Smooth muscle cell (in vitro differentiated cells): ENCODE data around the gene JUNB. TPM values are rescaled to one million over a fixed set of nuclear protein-coding genes. Genes with fewer than 3 reads are reported as not detected.

Source experiments
- DNase-seq: peaks from one replicate; lab custom pipeline; 2025; ENCODE audit not compliant: unreplicated experiment; lab: John Stamatoyannopoulos, UW
- H2AFZ ChIP-seq: fragments of 200-600 bp; sonication (generic); 2 replicates; pipeline ENCODE4 v1.6.0; 2016; ENCODE audit warnings: antibody characterized with exemption, low read depth, mild to moderate bottlenecking
- H3F3A ChIP-seq: fragments of 200-600 bp; sonication (generic); 2 replicates; pipeline ENCODE4 v1.6.0; 2017; ENCODE audit warnings: antibody characterized with exemption, low read depth
- H3K27ac ChIP-seq: fragments of 200-600 bp; sonication (generic); 2 replicates; pipeline ENCODE4 v1.5.1; 2016; ENCODE audit warnings: low read depth, mild to moderate bottlenecking
- H3K27me3 ChIP-seq: fragments of 200-600 bp; sonication (generic); 2 replicates; pipeline ENCODE4 v1.6.1; 2016; ENCODE audit warnings: low read depth, mild to moderate bottlenecking
- H3K36me3 ChIP-seq: fragments of 200-600 bp; sonication (generic); 2 replicates; pipeline ENCODE4 v1.5.1; 2016; ENCODE audit warnings: low read depth
- H3K4me1 ChIP-seq: fragments of 200-600 bp; sonication (generic); 2 replicates; pipeline ENCODE4 v1.5.1; 2016; ENCODE audit warnings: low read depth
- H3K4me2 ChIP-seq: fragments of 200-600 bp; sonication (generic); 2 replicates; pipeline ENCODE4 v1.6.0; 2016; ENCODE audit warnings: mild to moderate bottlenecking
- H3K4me3 ChIP-seq: fragments of 200-600 bp; sonication (generic); 2 replicates; pipeline ENCODE4 v1.5.1; 2016; ENCODE audit warnings: mild to moderate bottlenecking
- H3K79me2 ChIP-seq: fragments of 200-600 bp; sonication (generic); 2 replicates; pipeline ENCODE4 v1.6.0; 2016; ENCODE audit warnings: low read depth, mild to moderate bottlenecking
- H3K9ac ChIP-seq: fragments of 200-600 bp; sonication (generic); 2 replicates; pipeline ENCODE4 v1.6.0; 2016; ENCODE audit warnings: low read depth
- H3K9me3 ChIP-seq: fragments of 200-600 bp; sonication (generic); replicated peaks from 2 replicates; pipeline ENCODE4 v1.5.1; 2016; ENCODE audit warnings: low read depth
- H4K20me1 ChIP-seq: fragments of 200-600 bp; sonication (generic); 2 replicates; pipeline ENCODE4 v1.6.0; 2016; ENCODE audit warnings: low read depth
- CTCF ChIP-seq: fragments of 200-600 bp; sonication (generic); IDR thresholded peaks from 2 replicates; pipeline ENCODE4 v1.5.1; 2017; ENCODE audit warnings: borderline replicate concordance, mild to moderate bottlenecking, antibody characterized with exemption; ENCODE audit not compliant: insufficient read depth, poor library complexity, severe bottlenecking
- WGBS: methylation state at CpG from one replicate; pipeline ENCODE4 v1.1.7; 2016; ENCODE audit warnings: low lambda C conversion rate; 5-methylcytosine and 5-hydroxymethylcytosine counted together
- polyA plus RNA-seq: library from polyadenylated mRNA; unstranded; fragments of >200 nt; fragmentation: Nextera tagmentation; extraction: Ambion mirVana; gene quantifications from 2 replicates; pipeline ENCODE4 v1.2.1, GENCODE V29; 2016
- total RNA-seq: library from RNA; depleted of rRNA; stranded (reverse); fragments of >200 nt; gene quantifications from 2 replicates; pipeline ENCODE4 v1.2.3, GENCODE V29; 2014

JUNB gene
- total and polyA plus RNA-seq, 2 experiments from 2014 or later = 687 to 1,575 TPM

- Histone ChIP-seq H4K20me1 (no peaks in the 10 kb centered on the region), H3K9me3 (no peaks in the 10 kb centered on the region), H3K4me1 (peaks cover 27% of the 10 kb centered on the region), H3K27me3 (no peaks in the 10 kb centered on the region), H3K27ac (peak overlapping the region; percentile 96), H3K79me2 (no peaks in the 10 kb centered on the region), H2AFZ (no peak overlapping the region), H3K4me2 (peak overlapping the region; percentile 92), H3K4me3 (peak overlapping the region; percentile 56), H3F3A (peaks cover 46% of the 10 kb centered on the region), H3K9ac (peak overlapping the region; percentile 91), H3K36me3 (no peaks in the 10 kb centered on the region)
- WGBS = under 1% methylated on average over 39 of the region's 88 CpGs
- peak; percentile 84 for DNase-seq
- no peak for TF ChIP-seq CTCF
Measured at GRCh38 chr19:12782424-12783290, 8.6 kb upstream of the JUNB start.

- 2% methylated on average over 15 of the region's 16 CpGs for WGBS
- no peak overlapping the region for H2AFZ ChIP-seq
- H3K9ac ChIP-seq = peak overlapping the region; percentile 91
- peaks cover 34% of the 10 kb centered on the region for H3K4me1 ChIP-seq
- H3K27ac ChIP-seq = peak overlapping the region; percentile 96
- H3K9me3 ChIP-seq = no peaks in the 10 kb centered on the region
- peaks cover 50% of the 10 kb centered on the region for H3F3A ChIP-seq
- no peaks in the 10 kb centered on the region for H3K36me3 ChIP-seq
- no peaks in the 10 kb centered on the region for H4K20me1 ChIP-seq
- H3K79me2 ChIP-seq = no peaks in the 10 kb centered on the region
- H3K4me3 ChIP-seq = peak overlapping the region; percentile 56
- H3K27me3 ChIP-seq = no peaks in the 10 kb centered on the region
- DNase-seq = no peak
- H3K4me2 ChIP-seq = peak overlapping the region; percentile 92
- no peak for TF ChIP-seq CTCF
Measured at GRCh38 chr19:12783291-12783848, 7.9 kb upstream of the JUNB start.

GRCh38 chr19:12783849-12784393 is 7.4 kb upstream of the JUNB start:
- Histone ChIP-seq H2AFZ (no peak overlapping the region), H3K36me3 (no peaks in the 10 kb centered on the region), H4K20me1 (no peaks in the 10 kb centered on the region), H3K27me3 (no peaks in the 10 kb centered on the region), H3K9ac (peak overlapping the region; percentile 91), H3K4me2 (peak overlapping the region; percentile 92), H3K79me2 (no peaks in the 10 kb centered on the region), H3K27ac (peak overlapping the region; percentile 96), H3K4me3 (no peak overlapping the region), H3F3A (peaks cover 47% of the 10 kb centered on the region), H3K4me1 (peaks cover 31% of the 10 kb centered on the region), H3K9me3 (no peaks in the 10 kb centered on the region)
- TF ChIP-seq CTCF = no peak
- 5% methylated on average over 17 of the region's 19 CpGs for WGBS
- no peak for DNase-seq
